ENCODE measurements around the gene ICE2.

GRCh38 chr15:60370105-60370868 is 108.7 kb downstream of the ICE2 start:
- no peak for TF ChIP-seq POLR2A (IDR thresholded peaks at IDR 0.05)
- TF ChIP-seq CTCF (IDR thresholded peaks at IDR 0.05): no peak
